IPS-20b (cell line): ENCODE results near the gene SNTG2.
A peak's percentile ranks its signal among the peaks of the same experiment; 100 is the strongest.

Source experiments
- H3K27ac ChIP-seq: one replicate; pipeline ENCODE4 v1.5.1; 2013; ENCODE audit warnings: low read length
- H3K27me3 ChIP-seq: 2 replicates; pipeline ENCODE4 v1.6.1; 2013; ENCODE audit warnings: mild to moderate bottlenecking, low read length, inconsistent platforms; ENCODE audit not compliant: insufficient read depth
- H3K36me3 ChIP-seq: 2 replicates; pipeline ENCODE4 v1.6.1; 2013; ENCODE audit warnings: low read depth, mild to moderate bottlenecking, inconsistent platforms, low read length, moderate library complexity; ENCODE audit not compliant: insufficient read depth
- H3K4me1 ChIP-seq: 2 replicates; pipeline ENCODE4 v1.6.1; 2013; ENCODE audit warnings: mild to moderate bottlenecking, control low read depth, inconsistent platforms, low read length, moderate library complexity; ENCODE audit not compliant: insufficient read depth
- H3K4me3 ChIP-seq: 2 replicates; pipeline ENCODE4 v1.5.1; 2013; ENCODE audit warnings: mild to moderate bottlenecking, low read length, inconsistent platforms
- H3K9ac ChIP-seq: 2 replicates; pipeline ENCODE4 v1.6.1; 2013; ENCODE audit warnings: low read depth, mild to moderate bottlenecking, inconsistent platforms, low read length, moderate library complexity
- H3K9me3 ChIP-seq: 2 replicates; pipeline ENCODE4 v1.6.1; 2013; ENCODE audit warnings: mild to moderate bottlenecking, low read depth, low read length, inconsistent platforms; ENCODE audit not compliant: insufficient read depth

SNTG2 gene

DNA sequence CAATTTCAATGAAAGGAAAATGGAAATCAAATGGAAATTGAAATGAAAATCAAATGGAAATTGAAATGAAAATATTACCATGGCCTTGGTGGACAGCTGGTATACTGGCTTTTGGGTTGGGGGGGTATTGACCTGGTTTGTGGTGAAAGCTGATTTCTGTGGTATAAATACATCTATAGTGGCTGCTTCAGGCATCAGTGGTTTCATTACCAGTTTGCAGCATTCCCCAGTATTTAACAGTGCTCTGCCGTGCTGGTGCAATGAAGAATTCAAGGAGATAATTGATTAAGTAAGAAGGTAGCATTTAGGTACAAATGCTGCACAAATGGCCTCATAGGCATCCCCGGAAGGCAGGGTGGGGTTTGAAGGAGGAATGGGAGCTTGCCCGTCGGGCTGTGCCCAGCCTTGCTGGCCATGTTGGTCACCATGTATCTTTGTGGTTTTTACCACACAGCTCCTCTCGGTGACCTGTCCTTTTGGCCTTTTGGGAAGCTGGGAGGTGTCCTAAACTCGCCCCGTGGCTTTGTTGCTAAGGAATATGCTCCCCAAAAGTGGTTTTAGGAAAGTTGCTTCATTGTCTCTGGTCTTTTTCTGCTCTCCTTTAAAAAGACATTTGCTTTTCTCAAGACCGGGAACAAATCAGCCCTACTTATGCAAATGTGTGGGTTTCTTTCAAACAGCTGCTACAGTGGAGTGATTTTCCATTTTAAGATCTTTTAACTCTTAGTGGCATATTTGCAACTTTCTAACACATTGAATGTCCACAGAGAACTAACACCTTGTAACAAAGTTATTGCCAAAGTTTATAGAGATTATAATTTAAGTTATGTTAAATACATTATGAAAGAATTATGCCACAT is 28.6 kb downstream of the SNTG2 start:
- no peaks in the 10 kb centered on the region for H3K9me3 ChIP-seq
- no peak overlapping the region; the same call in 1 of the 2 replicates for H3K4me3 ChIP-seq
- H3K27ac ChIP-seq = no peak overlapping the region
- H3K27me3 ChIP-seq = no peaks in the 10 kb centered on the region
- H3K36me3 ChIP-seq = peaks cover 18% of the 10 kb centered on the region; the same call in 1 of the 2 replicates
- peaks cover 9% of the 10 kb centered on the region; the same call in 1 of the 2 replicates for H3K4me1 ChIP-seq
- peak overlapping the region; percentile 24; the same call in 1 of the 2 replicates for H3K9ac ChIP-seq

- Histone ChIP-seq H3K4me1 (peaks cover 12% of the 10 kb centered on the region; the same call in 1 of the 2 replicates), H3K9me3 (no peaks in the 10 kb centered on the region), H3K9ac (no peak overlapping the region), H3K27ac (no peak overlapping the region), H3K27me3 (no peaks in the 10 kb centered on the region), H3K4me3 (no peak overlapping the region), H3K36me3 (peaks cover 18% of the 10 kb centered on the region; the same call in 1 of the 2 replicates)
These were observed 29.5 kb downstream of the SNTG2 start for GRCh38 chr2:980176-980575.

DNA sequence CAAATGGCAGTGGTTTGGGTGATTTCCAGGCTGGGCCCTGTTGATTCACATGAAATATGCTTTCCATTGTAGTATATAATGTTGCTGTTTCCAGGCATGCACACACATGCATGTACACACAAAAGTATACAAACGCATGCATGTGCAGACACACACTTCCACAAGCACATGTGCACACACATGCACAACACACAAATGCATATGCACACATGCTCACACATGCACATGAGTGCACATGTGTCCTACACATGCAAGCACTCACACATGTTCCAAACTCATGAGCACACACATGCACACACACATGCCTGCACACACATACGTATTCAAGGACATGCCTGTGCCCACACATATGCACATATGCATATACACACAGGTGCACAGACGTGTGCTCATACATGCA is 30.6 kb downstream of the SNTG2 start:
- no peaks in the 10 kb centered on the region for H3K27me3 ChIP-seq
- no peak overlapping the region for H3K4me3 ChIP-seq
- peaks cover 14% of the 10 kb centered on the region; the same call in 1 of the 2 replicates for H3K4me1 ChIP-seq
- H3K9ac ChIP-seq = no peak overlapping the region
- H3K36me3 ChIP-seq = peaks cover 18% of the 10 kb centered on the region; the same call in 1 of the 2 replicates
- no peak overlapping the region for H3K27ac ChIP-seq
- H3K9me3 ChIP-seq = no peaks in the 10 kb centered on the region

DNA sequence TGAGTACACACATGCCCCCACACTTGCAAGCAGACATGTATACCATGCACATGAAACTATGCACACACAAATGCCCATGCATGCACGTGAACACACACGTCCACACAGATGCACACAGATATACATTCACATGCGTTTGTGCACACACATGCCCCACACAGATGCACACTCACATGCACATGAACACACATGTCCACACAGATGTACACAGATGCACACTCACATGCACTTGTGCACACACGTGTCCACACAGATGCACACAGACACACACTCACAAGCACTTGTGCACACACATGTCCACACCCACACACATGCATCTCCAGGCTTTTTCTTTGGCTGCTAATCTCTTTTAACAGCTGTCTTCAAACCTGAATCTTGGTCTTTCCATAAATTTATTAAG is 31.1 kb downstream of the SNTG2 start:
- Histone ChIP-seq H3K9ac (no peak overlapping the region), H3K4me3 (no peak overlapping the region), H3K27me3 (no peaks in the 10 kb centered on the region), H3K9me3 (no peaks in the 10 kb centered on the region), H3K27ac (no peak overlapping the region), H3K4me1 (peaks cover 14% of the 10 kb centered on the region; the same call in 1 of the 2 replicates), H3K36me3 (peaks cover 18% of the 10 kb centered on the region; the same call in 1 of the 2 replicates)

DNA sequence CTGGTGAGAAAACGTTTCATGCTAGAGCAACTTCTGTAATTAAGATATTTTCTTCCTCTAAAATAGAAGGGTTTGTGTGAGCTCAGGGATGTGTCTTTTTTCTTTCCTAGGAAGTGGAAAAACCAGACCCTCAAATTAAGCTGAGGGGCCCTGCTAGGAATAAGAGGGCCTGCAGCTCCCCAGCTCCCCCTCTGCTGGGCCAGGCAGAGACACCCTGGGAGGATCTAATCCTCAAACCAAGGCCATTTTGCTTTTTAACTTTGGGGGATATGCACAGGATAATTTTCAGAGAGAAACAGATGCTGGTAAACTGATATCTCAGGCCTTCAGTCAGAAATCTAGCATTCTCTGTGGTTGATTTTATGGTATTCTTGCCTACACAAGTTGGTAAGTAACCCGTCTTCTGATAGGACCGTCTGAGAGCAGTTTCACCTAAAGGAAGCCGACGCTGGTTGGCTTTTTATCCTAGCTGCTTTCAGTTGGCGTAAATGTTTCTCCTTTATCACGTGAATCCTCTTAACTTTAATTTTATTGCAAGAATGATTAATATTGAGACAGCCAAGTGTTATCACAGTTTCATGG is 34.8 kb downstream of the SNTG2 start:
- Histone ChIP-seq H3K36me3 (peaks cover 12% of the 10 kb centered on the region; the same call in 1 of the 2 replicates), H3K9ac (no peak overlapping the region), H3K27me3 (no peaks in the 10 kb centered on the region), H3K4me3 (no peak overlapping the region), H3K4me1 (peaks cover 6% of the 10 kb centered on the region; the same call in 1 of the 2 replicates), H3K27ac (no peak overlapping the region), H3K9me3 (no peaks in the 10 kb centered on the region)

DNA sequence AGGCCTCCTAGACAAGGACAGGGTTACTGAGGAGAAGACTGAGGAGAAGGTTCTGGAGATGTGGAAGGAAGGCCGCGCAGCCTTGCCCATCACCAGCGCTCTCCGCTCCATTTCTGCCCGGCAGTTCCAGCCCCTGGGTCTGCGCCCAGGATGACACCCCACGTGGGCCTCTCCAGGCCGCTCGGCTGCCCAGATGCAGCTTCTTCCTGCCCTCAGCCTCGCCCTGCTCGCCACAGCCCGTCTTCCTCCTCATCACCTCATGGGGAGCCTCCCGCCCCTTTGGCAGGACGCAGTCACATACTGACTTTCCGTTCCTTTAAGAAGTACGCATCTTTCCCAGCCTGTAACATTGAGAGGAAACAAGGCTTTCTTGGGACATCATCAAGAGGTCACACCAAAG is 37.1 kb downstream of the SNTG2 start:
- Histone ChIP-seq H3K27me3 (no peaks in the 10 kb centered on the region), H3K4me1 (peaks cover 6% of the 10 kb centered on the region; the same call in 1 of the 2 replicates), H3K36me3 (no peaks in the 10 kb centered on the region), H3K9ac (no peak overlapping the region), H3K27ac (no peak overlapping the region), H3K4me3 (no peak overlapping the region), H3K9me3 (no peaks in the 10 kb centered on the region)

DNA sequence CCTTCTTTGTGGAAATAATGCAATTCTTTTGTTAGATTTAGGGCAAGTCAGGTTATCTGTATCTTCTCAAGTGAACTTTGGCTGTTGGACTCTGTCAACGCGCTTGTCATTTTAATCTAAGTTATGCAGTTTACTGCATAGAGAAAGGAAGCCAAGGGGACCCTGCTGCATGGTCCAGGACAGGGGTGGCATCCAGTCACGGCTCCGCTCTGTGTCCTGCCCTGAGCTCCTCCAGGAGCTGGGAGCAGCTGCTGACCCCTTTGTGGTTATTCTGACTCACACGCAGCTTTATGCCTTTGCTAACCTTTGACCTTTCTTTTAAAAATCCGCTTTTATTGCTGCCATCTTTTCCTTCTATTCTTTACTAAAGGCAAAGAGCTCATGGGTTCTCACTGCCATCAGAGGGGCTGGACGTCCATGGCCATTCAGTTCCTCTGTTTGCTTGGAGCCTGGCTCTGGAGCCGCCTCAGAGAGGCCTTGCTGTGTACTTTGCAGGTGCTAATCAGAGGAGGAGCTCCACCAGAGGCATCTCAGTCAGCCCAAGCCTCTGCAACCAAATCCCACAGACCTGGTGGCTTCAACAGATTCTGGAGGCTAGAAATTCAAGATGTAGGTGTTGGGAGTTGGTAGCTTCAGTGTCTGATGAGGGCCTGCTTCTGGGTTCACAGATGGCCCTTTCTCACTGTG is 39.3 kb downstream of the SNTG2 start:
- Histone ChIP-seq H3K9me3 (no peaks in the 10 kb centered on the region), H3K27me3 (no peaks in the 10 kb centered on the region), H3K4me3 (no peak overlapping the region), H3K27ac (no peak overlapping the region), H3K9ac (no peak overlapping the region), H3K4me1 (peaks cover 4% of the 10 kb centered on the region; the same call in 1 of the 2 replicates), H3K36me3 (no peaks in the 10 kb centered on the region)

DNA sequence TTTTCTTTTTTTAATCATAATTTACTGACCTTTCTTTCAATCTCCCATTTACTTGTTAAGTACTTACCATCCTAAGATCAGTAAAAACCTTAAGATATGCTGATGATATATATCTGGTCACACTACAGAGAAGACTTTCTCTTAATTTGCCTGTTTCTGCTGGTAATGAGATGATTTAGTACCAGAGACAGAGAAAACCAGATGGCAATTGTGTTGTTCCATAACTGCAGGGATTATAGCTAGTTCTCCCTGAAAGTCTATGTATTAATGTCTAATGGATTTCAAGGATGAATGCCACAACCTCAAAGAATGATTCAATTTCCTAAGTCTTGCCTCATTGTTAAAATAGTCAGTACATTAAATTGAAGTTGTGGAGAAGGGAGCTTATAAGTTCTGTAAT is 40.3 kb downstream of the SNTG2 start:
- no peaks in the 10 kb centered on the region; the same call in 1 of the 2 replicates for H3K4me1 ChIP-seq
- H3K4me3 ChIP-seq = no peak overlapping the region
- no peak overlapping the region for H3K27ac ChIP-seq
- H3K27me3 ChIP-seq = no peaks in the 10 kb centered on the region
- H3K36me3 ChIP-seq = no peaks in the 10 kb centered on the region
- no peak overlapping the region for H3K9ac ChIP-seq
- H3K9me3 ChIP-seq = no peaks in the 10 kb centered on the region

- no peaks in the 10 kb centered on the region for H3K36me3 ChIP-seq
- no peak overlapping the region for H3K4me3 ChIP-seq
- no peaks in the 10 kb centered on the region for H3K9me3 ChIP-seq
- no peaks in the 10 kb centered on the region for H3K4me1 ChIP-seq
- no peak overlapping the region for H3K27ac ChIP-seq
- H3K27me3 ChIP-seq = no peaks in the 10 kb centered on the region
- H3K9ac ChIP-seq = no peak overlapping the region
These were observed 51.7 kb downstream of the SNTG2 start for GRCh38 chr2:1002350-1002749.

DNA sequence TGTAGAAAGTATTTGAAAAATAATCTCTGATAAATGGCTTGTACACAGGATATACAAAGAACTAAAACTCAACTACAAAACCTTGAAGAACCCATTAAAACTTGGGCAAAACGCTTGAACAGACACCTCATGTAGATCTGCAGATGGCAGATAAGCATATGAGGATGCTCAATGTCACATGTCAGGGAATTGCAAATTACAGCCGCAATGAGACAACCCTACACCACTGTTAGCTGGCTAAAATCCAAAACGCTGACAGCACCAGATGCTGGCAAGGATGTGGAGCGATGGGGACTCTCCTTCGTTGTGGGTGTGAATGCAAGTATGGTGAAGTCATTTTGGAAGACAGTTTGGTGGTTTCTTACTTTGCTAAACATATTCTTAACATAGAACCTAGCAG is 53.7 kb downstream of the SNTG2 start:
- no peaks in the 10 kb centered on the region for H3K9me3 ChIP-seq
- H3K4me3 ChIP-seq = no peak overlapping the region
- H3K27ac ChIP-seq = no peak overlapping the region
- no peak overlapping the region for H3K9ac ChIP-seq
- H3K27me3 ChIP-seq = no peaks in the 10 kb centered on the region
- H3K4me1 ChIP-seq = no peaks in the 10 kb centered on the region
- H3K36me3 ChIP-seq = no peaks in the 10 kb centered on the region

DNA sequence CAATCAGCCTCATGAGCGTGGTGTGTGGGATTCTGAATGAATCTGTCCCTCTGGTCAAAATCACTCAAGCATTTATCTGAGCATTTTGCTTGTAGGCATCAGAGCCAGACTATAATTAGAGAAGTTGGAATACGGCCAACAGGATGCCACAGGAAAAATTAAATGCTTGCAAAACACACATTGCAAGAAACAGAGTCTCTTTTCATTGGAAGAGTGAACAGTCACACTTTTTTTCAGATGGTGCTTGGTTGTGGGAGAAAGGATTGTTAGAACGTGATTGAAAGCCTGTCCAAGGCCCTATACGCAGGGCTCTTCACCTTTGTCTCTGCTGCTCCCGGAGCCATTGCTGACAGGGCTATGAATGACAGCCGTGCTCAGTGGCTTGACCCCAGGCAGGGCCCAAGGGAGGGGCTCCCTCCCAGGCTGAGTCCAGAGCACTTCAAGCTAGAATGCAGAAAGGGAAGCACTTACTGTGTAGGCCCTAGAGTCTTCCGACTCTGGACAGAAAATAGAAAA is 59.8 kb downstream of the SNTG2 start:
- Histone ChIP-seq H3K36me3 (no peaks in the 10 kb centered on the region), H3K4me1 (peaks cover 2% of the 10 kb centered on the region; the same call in 1 of the 2 replicates), H3K9me3 (no peaks in the 10 kb centered on the region), H3K4me3 (no peak overlapping the region), H3K27ac (no peak overlapping the region), H3K27me3 (no peaks in the 10 kb centered on the region), H3K9ac (no peak overlapping the region)
